DND-41 (cell line): Measurements from ENCODE around the gene DNER.

Source experiments
- ATAC-seq: fragments of 200-7000 bp; cut with Tn5 transposase; 3 replicates; pipeline ENCODE4 v1.9.1; 2021; ENCODE audit warnings: low read depth; ENCODE audit not compliant: insufficient read depth
- DNase-seq: peaks from one replicate; pipeline ENCODE4 v3.0.0-alpha.2; 2020
- H2AFZ ChIP-seq: 2 replicates; pipeline ENCODE4 v1.6.0; 2012; ENCODE audit warnings: low read depth, low read length
- H3K27ac ChIP-seq: 2 replicates; pipeline ENCODE4 v1.5.1; 2012; ENCODE audit warnings: low read length, inconsistent platforms
- H3K27me3 ChIP-seq: fragments of 200-600 bp; sonication (generic); 2 replicates; pipeline ENCODE4 v1.6.0; 2012; ENCODE audit warnings: low read length, mild to moderate bottlenecking, inconsistent platforms; ENCODE audit not compliant: insufficient read depth, poor library complexity
- H3K36me3 ChIP-seq: 2 replicates; pipeline ENCODE4 v1.5.1; 2012; ENCODE audit warnings: low read length, inconsistent platforms; ENCODE audit not compliant: insufficient read depth
- H3K4me1 ChIP-seq: 2 replicates; pipeline ENCODE4 v1.5.1; 2012; ENCODE audit warnings: mild to moderate bottlenecking, low read length; ENCODE audit not compliant: insufficient read depth
- H3K4me2 ChIP-seq: 2 replicates; pipeline ENCODE4 v1.6.0; 2012; ENCODE audit warnings: mild to moderate bottlenecking, moderate library complexity, low read length, inconsistent platforms; ENCODE audit not compliant: insufficient read depth
- H3K4me3 ChIP-seq, 2 experiments: fragments of 200-600 bp in 1 of 2; shearing (Covaris generic) in 1 of 2; 2 replicates each; pipeline ENCODE4 v1.5.1; 2012 to 2016; ENCODE audit warnings: inconsistent platforms in 2 of 2, low read length in 2 of 2, mild to moderate bottlenecking in 2 of 2, low read depth in 1 of 2, moderate library complexity in 1 of 2
- H3K79me2 ChIP-seq: 2 replicates; pipeline ENCODE4 v1.6.0; 2012; ENCODE audit warnings: low read length, inconsistent platforms; ENCODE audit not compliant: insufficient read depth
- H3K9ac ChIP-seq: 2 replicates; pipeline ENCODE4 v1.6.0; 2012; ENCODE audit warnings: low read depth, mild to moderate bottlenecking, inconsistent platforms, low read length, moderate library complexity
- H3K9me3 ChIP-seq: 2 replicates; pipeline ENCODE4 v1.5.1; 2012; ENCODE audit warnings: low read length, moderate library complexity, mild to moderate bottlenecking, inconsistent platforms; ENCODE audit not compliant: insufficient read depth, severe bottlenecking
- H4K20me1 ChIP-seq: 2 replicates; pipeline ENCODE4 v1.6.0; 2012; ENCODE audit warnings: low read length; ENCODE audit not compliant: insufficient read depth
- EZH2 ChIP-seq: IDR thresholded peaks from 3 replicates; pipeline ENCODE4 v1.6.1; 2012; ENCODE audit warnings: borderline replicate concordance, low read depth, mild to moderate bottlenecking, moderate library complexity, low read length, inconsistent platforms; ENCODE audit not compliant: severe bottlenecking
- TF ChIP-seq, protein P1 (sequence below): IDR thresholded peaks from 2 replicates; pipeline ENCODE4 v1.5.1; 2012; ENCODE audit warnings: borderline replicate concordance, low read length, moderate library complexity, mild to moderate bottlenecking; ENCODE audit not compliant: poor library complexity, severe bottlenecking; ENCODE audit errors: extremely low read depth

DNER gene

GRCh38 chr2:229416116-229416694 lies 298.1 kb downstream of the DNER start:
- H3K27ac ChIP-seq = no peak overlapping the region
- TF ChIP-seq, protein P1, sequence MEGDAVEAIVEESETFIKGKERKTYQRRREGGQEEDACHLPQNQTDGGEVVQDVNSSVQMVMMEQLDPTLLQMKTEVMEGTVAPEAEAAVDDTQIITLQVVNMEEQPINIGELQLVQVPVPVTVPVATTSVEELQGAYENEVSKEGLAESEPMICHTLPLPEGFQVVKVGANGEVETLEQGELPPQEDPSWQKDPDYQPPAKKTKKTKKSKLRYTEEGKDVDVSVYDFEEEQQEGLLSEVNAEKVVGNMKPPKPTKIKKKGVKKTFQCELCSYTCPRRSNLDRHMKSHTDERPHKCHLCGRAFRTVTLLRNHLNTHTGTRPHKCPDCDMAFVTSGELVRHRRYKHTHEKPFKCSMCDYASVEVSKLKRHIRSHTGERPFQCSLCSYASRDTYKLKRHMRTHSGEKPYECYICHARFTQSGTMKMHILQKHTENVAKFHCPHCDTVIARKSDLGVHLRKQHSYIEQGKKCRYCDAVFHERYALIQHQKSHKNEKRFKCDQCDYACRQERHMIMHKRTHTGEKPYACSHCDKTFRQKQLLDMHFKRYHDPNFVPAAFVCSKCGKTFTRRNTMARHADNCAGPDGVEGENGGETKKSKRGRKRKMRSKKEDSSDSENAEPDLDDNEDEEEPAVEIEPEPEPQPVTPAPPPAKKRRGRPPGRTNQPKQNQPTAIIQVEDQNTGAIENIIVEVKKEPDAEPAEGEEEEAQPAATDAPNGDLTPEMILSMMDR = no peak
- TF ChIP-seq EZH2 = no peak
- no peaks in the 10 kb centered on the region for H3K36me3 ChIP-seq
- no peak overlapping the region for H3K9ac ChIP-seq
- H3K9me3 ChIP-seq = peaks cover 2% of the 10 kb centered on the region
- H3K27me3 ChIP-seq = no peaks in the 10 kb centered on the region
- DNase-seq (no peak), ATAC-seq (no peak)
- H2AFZ ChIP-seq = no peak overlapping the region
- H3K4me1 ChIP-seq = no peaks in the 10 kb centered on the region
- no peaks in the 10 kb centered on the region for H4K20me1 ChIP-seq
- no peak overlapping the region for H3K4me3 ChIP-seq
- H3K79me2 ChIP-seq = no peaks in the 10 kb centered on the region
- no peak overlapping the region for H3K4me2 ChIP-seq

- H3K79me2 ChIP-seq = no peaks in the 10 kb centered on the region
- H3K27ac ChIP-seq = no peak overlapping the region
- no peaks in the 10 kb centered on the region for H4K20me1 ChIP-seq
- no peaks in the 10 kb centered on the region for H3K36me3 ChIP-seq
- no peak overlapping the region for H2AFZ ChIP-seq
- no peak overlapping the region for H3K4me2 ChIP-seq
- no peaks in the 10 kb centered on the region for H3K4me1 ChIP-seq
- no peak overlapping the region for H3K4me3 ChIP-seq
- no peak for TF ChIP-seq EZH2
- TF ChIP-seq, protein P1 = no peak
- H3K9ac ChIP-seq = no peak overlapping the region
- peaks cover 2% of the 10 kb centered on the region for H3K9me3 ChIP-seq
- H3K27me3 ChIP-seq = no peaks in the 10 kb centered on the region
- ATAC-seq (no peak), DNase-seq (no peak)
Observed at GRCh38 chr2:229414631-229415030, 299.7 kb downstream of the DNER start.

GRCh38 chr2:229412686-229413085 lies 301.7 kb downstream of the DNER start:
- H4K20me1 ChIP-seq = no peaks in the 10 kb centered on the region

More at GRCh38 chr2:229412686-229413085, 301.7 kb downstream of the DNER start:
- no peak overlapping the region for H3K4me2 ChIP-seq
- H3K79me2 ChIP-seq = no peaks in the 10 kb centered on the region
- H3K9ac ChIP-seq = no peak overlapping the region
- H3K27me3 ChIP-seq = no peaks in the 10 kb centered on the region
- H3K4me1 ChIP-seq = no peaks in the 10 kb centered on the region
- ATAC-seq (no peak), DNase-seq (no peak)
- no peak overlapping the region for H3K27ac ChIP-seq
- no peaks in the 10 kb centered on the region for H3K36me3 ChIP-seq
- H2AFZ ChIP-seq = no peak overlapping the region
- H3K9me3 ChIP-seq = peaks cover 2% of the 10 kb centered on the region
- no peak overlapping the region for H3K4me3 ChIP-seq
- TF ChIP-seq, protein P1 = no peak
- TF ChIP-seq EZH2 = no peak
